Measurements from ENCODE around the gene CXXC5.
A peak's percentile ranks its signal among the peaks of the same experiment; 100 is the strongest.

Gene CXXC5

DNA sequence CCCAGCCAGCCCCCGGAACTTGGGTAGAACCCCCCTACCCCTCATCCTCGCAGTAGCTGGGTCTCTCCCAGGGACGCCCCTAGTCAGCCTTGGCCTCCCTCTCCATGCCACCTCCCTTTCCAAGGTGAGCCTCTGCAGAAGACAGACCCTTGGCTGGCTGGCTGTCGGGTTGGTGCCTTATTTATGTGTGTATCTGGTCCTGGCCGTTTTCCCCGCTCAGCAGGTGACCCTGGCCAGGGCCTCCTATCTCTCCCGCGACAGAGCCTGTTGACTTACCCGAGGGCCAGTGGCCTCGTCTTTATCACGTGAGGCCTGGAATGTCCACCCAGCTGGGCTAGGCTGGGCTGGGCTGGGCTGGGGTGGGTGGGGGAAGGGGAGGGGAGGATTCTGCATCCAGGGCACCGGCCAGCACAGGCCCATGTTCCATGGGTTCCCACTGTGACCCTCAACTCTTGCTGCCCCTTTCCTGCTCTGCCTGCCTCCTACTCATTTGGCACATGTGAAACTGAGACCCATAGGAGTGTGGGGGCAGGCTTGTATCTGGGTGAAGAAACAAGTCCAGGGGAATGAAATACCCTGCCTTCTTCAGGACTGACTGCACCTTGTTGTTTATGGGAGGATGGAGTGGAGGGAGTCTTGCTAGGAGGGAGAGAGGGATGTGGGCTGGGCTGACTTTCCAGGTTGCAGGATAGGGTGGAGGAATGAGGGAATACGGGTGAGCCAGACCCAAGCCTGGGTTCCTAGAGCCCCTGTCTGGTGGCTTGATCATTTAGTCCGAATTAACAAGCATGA lies 3.1 kb downstream of the CXXC5 start:
- DNase-seq (ENCODE audit: low spot score) = no peak

- DNase-seq (ENCODE audit: low spot score) = peak; percentile 71
Observed at GRCh38 chr5:139651853-139652787, 4.0 kb downstream of the CXXC5 start.

DNA sequence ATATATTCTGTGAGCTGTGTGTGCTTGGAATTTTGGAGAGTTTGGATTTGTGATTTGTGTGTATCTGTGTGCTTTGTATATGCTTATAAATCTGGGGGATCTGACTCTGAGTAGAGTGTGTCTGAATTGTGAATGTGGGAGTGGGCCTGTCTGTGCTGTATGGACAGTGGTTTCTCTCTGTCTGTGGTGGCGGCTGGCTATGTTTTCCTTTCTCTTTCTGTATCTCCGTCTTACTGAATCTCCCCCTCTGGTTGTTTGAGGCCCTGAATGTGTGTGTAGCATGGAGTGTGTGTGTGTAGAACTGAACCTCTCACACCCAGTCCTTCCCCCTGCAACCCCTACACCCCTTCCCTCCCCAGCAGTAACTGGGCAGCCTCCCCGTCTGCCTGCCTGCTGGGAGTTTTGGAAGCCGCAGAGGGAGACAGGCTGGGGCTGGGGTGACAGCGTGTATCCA lies 4.7 kb downstream of the CXXC5 start:
- no peak for DNase-seq (ENCODE audit: low spot score)

DNA sequence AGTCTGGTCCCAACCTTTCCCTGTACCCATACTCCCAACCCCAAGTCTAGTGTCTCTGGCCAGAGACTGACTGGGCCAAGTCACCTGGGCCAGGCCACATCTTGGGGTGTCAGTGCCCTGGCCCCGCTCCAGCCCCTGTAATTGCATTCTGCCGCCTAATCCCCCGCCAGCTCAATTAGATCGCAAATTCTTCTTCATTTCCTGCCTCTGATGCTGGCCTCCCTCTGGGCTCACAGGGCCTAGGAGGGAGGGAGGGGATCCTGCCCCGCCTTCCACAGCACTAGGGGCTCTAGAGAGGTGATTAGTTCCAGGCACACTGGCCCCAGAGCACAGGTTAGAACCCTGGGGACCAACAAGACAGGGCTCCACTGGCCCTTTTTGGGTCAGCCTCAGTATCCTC lies 5.5 kb downstream of the CXXC5 start:
- DNase-seq (ENCODE audit: low spot score) = no peak

DNA sequence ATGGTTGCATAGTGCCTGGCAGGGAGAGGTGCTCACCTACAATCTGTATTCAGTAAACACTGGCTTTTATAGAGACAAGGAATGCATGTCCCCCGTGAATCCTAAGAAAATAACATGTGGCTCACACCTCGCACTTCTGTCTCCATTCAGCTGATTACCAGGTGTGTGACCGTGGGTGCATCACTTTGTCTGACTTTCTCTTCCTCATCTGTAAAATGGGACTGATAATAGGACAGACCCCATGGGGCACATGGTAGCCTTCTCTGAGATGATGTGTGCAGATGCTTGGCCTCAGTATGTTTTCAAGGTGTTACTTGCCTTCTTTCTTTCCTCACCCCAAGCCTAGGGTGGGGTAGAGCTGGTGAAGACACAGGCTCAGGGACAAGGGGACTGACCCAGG lies 6.3 kb downstream of the CXXC5 start:
- no peak for DNase-seq (ENCODE audit: low spot score)

GRCh38 chr5:139654871-139655491 lies 6.8 kb downstream of the CXXC5 start:
- no peak for DNase-seq (ENCODE audit: low spot score)

GRCh38 chr5:139655727-139656271 lies 7.7 kb downstream of the CXXC5 start:
- no peak for DNase-seq (ENCODE audit: low spot score)

- no peak for DNase-seq (ENCODE audit: low spot score)
Observed at GRCh38 chr5:139657363-139658321, 9.5 kb downstream of the CXXC5 start.

GRCh38 chr5:139658501-139658927 lies 10.4 kb downstream of the CXXC5 start:
- DNase-seq (ENCODE audit: low spot score) = no peak

GRCh38 chr5:139658928-139659667 lies 10.9 kb downstream of the CXXC5 start:
- DNase-seq (ENCODE audit: low spot score) = no peak

- DNase-seq (ENCODE audit: low spot score) = no peak
Observed at GRCh38 chr5:139659695-139660101, 11.5 kb downstream of the CXXC5 start.

DNA sequence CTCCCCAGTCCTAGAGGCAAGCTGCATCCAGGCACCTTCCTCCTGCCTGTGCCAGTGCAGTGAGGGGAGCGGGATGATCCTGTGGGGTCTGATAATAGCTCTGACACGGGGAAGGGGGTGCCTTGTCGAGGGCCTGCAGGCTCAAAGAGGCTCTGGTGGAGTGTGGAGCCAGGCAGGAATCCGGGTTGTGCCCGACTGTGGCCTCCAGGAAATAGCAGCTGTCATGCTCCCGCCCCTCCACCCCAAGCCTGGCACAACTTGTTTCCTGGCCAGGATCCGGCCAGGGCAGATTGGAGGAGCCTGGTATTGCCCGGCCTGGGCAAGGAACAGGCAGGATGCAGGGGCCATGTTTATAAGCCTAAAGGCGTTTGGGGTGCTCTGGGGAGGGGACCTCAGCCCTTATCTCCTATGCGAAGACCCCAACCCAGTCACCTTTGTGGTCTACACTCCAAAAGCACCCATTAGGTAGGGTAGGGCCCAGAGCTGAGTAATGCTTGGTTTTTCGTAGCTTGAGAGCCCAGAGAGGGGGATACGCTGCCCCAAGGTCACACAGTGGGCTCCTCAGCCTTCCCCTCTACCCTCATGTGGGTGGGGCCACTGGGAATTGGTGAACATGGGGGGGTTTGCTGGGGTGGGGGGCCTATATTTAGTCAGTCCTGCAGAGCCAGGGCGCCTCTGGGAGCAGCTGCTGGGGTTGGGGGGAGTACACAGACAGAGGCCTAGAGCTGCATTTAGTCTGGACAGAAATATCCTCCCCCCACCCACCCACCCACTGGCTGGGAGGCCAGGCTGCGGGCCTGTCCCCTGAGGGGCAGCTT lies 12.2 kb downstream of the CXXC5 start:
- no peak for DNase-seq (ENCODE audit: low spot score)

DNA sequence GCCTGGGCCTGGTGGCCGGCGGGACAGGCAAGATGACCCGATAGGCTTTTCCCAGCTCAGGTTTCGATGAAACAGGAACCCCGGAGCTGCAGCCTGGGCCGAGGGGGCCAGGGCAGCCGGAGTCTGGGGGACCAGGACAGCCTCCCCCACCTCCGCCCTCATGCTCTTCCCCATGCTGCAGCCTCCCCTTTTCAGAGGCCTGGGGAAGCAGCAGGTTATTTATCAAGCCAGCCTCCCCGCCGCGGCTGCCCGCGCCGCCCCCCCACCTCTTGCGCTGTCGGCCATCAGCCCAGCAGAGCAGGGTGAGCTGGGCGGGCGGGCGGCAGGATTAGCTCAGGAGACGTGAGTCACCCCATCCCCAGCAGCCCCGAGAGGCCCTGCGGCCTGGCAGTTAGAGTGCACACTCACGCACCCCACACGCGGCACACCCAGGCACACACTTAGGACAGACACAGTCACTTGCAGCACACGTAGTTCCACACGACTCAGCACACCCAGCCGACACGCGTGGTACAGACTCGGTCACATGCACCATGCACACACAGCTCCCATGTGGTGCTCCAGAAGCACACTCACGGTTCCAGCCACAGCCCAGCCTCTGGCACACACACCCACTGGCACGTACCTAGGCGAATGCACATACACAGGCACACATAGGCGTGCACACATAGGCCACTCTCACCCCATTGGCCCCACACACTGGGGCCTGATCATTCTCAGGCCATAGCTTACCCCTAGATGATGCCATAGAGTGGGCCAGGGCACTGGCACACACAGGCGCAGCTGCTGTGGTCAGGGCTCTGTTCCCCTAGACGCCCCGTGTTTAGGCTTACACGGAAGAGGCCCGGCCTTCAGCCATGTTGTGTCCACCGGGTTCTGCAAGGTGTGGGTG lies 13.0 kb downstream of the CXXC5 start:
- peak; percentile 47 for DNase-seq (ENCODE audit: low spot score)

DNA sequence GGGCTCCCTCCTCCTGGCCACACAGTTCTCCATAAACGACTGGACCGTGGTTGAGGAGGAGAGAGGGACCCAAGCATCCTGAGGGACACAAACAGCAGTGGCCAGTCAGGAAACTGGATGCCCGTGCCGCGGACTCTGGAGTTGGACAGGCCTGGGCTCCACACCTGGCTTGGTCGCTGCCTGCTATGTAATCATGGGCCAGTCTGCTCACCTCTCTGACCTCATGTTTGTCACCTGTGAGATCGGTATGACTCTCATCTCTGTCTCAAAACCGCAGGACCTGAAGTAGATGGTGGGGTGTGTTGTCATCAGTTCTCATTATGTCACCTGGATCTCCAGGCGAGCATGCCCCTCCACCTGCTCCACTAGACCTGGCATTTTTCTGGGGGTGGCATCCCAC lies 14.5 kb downstream of the CXXC5 start:
- no peak for DNase-seq (ENCODE audit: low spot score)

DNA sequence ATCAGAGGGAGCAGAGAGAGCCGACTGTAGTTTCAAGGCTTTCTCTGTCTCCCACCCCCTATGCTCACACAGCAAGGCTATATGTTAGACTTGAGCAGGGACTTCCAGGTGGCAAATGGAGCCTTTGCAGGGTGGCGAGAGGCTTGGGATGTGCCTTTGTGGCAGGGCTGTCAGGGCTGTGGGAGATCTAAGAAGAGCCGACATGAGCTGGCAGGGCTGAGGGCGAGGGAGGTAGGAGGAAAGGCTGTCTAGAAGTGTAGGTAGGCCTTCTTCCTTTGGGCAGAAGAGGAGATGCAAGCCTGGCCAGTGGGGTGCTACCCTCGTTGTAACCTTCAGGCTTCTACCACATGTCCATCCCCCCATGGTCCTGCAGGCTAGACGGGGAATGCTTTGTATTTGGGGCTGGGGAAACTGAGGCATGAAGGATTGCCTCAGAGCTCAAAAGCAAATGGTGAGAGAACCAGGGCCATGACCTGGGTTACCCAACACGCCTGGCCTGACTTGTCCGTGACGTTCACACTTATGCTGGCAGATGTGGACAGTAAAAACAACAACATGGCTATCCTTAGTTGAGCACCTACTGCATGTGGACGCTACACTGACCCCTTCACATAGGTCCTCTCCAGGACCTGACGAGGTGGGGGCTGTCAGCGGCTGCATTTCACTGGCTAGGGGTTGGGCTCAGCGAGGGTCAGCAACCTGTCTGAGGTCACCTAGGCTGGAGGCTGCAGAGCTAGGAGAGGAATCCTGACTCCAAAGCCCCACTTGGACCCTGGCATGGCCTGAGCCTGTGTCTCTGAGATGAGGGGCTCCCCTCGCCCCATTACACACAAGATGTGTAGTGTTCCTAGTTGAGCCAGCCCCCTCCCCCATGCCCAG lies 15.3 kb downstream of the CXXC5 start:
- DNase-seq (ENCODE audit: low spot score) = no peak

- DNase-seq (ENCODE audit: low spot score) = no peak
Observed at GRCh38 chr5:139664086-139664693, 16.0 kb downstream of the CXXC5 start.

Data from SK-N-DZ (cell line).